Smooth muscle cell (in vitro differentiated cells): ENCODE results near the gene ZSWIM3. TPM values are rescaled to one million over a fixed set of nuclear protein-coding genes. Genes with fewer than 3 reads are reported as not detected.

Experiments used
- DNase-seq: peaks from one replicate; lab custom pipeline; 2025; ENCODE audit not compliant: unreplicated experiment; lab: John Stamatoyannopoulos, UW
- H2AFZ ChIP-seq: fragments of 200-600 bp; sonication (generic); 2 replicates; pipeline ENCODE4 v1.6.0; 2016; ENCODE audit warnings: antibody characterized with exemption, low read depth, mild to moderate bottlenecking
- H3F3A ChIP-seq: fragments of 200-600 bp; sonication (generic); 2 replicates; pipeline ENCODE4 v1.6.0; 2017; ENCODE audit warnings: antibody characterized with exemption, low read depth
- H3K27ac ChIP-seq: fragments of 200-600 bp; sonication (generic); 2 replicates; pipeline ENCODE4 v1.5.1; 2016; ENCODE audit warnings: low read depth, mild to moderate bottlenecking
- H3K27me3 ChIP-seq: fragments of 200-600 bp; sonication (generic); 2 replicates; pipeline ENCODE4 v1.6.1; 2016; ENCODE audit warnings: low read depth, mild to moderate bottlenecking
- H3K36me3 ChIP-seq: fragments of 200-600 bp; sonication (generic); 2 replicates; pipeline ENCODE4 v1.5.1; 2016; ENCODE audit warnings: low read depth
- H3K4me1 ChIP-seq: fragments of 200-600 bp; sonication (generic); 2 replicates; pipeline ENCODE4 v1.5.1; 2016; ENCODE audit warnings: low read depth
- H3K4me2 ChIP-seq: fragments of 200-600 bp; sonication (generic); 2 replicates; pipeline ENCODE4 v1.6.0; 2016; ENCODE audit warnings: mild to moderate bottlenecking
- H3K4me3 ChIP-seq: fragments of 200-600 bp; sonication (generic); 2 replicates; pipeline ENCODE4 v1.5.1; 2016; ENCODE audit warnings: mild to moderate bottlenecking
- H3K79me2 ChIP-seq: fragments of 200-600 bp; sonication (generic); 2 replicates; pipeline ENCODE4 v1.6.0; 2016; ENCODE audit warnings: low read depth, mild to moderate bottlenecking
- H3K9ac ChIP-seq: fragments of 200-600 bp; sonication (generic); 2 replicates; pipeline ENCODE4 v1.6.0; 2016; ENCODE audit warnings: low read depth
- H3K9me3 ChIP-seq: fragments of 200-600 bp; sonication (generic); replicated peaks from 2 replicates; pipeline ENCODE4 v1.5.1; 2016; ENCODE audit warnings: low read depth
- H4K20me1 ChIP-seq: fragments of 200-600 bp; sonication (generic); 2 replicates; pipeline ENCODE4 v1.6.0; 2016; ENCODE audit warnings: low read depth
- CTCF ChIP-seq: fragments of 200-600 bp; sonication (generic); IDR thresholded peaks from 2 replicates; pipeline ENCODE4 v1.5.1; 2017; ENCODE audit warnings: borderline replicate concordance, mild to moderate bottlenecking, antibody characterized with exemption; ENCODE audit not compliant: insufficient read depth, poor library complexity, severe bottlenecking
- WGBS: methylation state at CpG from one replicate; pipeline ENCODE4 v1.1.7; 2016; ENCODE audit warnings: low lambda C conversion rate; 5-methylcytosine and 5-hydroxymethylcytosine counted together
- polyA plus RNA-seq: library from polyadenylated mRNA; unstranded; fragments of >200 nt; fragmentation: Nextera tagmentation; extraction: Ambion mirVana; gene quantifications from 2 replicates; pipeline ENCODE4 v1.2.1, GENCODE V29; 2016
- total RNA-seq: library from RNA; depleted of rRNA; stranded (reverse); fragments of >200 nt; gene quantifications from 2 replicates; pipeline ENCODE4 v1.2.3, GENCODE V29; 2014

ZSWIM3 gene
- total and polyA plus RNA-seq, 2 experiments from 2014 or later = 1.4 to 4.9 TPM

DNA sequence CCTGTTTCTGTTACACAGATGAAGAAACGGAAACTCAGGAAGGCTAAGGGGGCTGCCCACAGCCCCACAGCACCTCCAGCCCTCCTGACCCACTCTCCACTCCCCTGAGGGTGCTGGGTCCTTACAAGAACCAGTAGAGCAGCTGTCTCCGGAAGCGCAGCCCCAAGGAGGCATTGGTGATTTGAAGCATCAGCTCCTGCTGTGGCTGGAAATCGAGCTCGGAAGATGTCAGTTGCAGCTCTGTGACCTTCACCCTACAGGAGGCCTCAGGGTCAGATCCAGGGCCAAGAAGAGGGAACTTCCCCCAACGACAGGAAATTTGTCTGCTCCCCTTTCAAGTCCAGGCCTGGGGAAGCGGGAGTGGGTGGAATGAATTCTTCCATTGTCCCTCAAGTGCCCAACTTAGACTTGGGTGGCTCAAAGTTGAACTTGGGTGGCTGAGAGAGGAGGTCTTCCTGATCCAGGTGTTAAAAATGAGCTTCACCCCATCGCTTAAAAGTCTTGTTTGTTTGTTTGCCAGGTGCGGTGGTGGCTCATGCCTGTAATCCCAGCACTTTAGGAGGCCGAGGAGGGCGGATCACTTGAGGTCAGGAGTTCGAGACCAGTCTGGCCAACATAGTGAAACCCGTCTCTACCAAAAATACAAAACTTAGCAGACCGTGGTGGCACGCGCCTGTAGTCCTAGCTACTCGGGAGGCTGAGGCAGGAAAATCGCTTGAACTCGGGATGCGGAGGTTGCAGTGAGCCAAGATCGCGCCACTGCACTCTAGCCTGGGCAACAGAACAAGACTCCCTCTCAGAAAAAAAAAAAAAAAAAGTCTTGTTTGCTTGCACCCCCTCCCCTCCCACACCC, 52.6 kb downstream of the ZSWIM3 start:
- Histone ChIP-seq H4K20me1 (no peaks in the 10 kb centered on the region), H3K27ac (peak overlapping the region; percentile 12), H3K9me3 (no peaks in the 10 kb centered on the region), H3K9ac (no peak overlapping the region), H3K79me2 (no peaks in the 10 kb centered on the region), H3F3A (no peaks in the 10 kb centered on the region), H3K36me3 (no peaks in the 10 kb centered on the region), H3K4me3 (peak overlapping the region; percentile 8), H2AFZ (no peak overlapping the region), H3K4me2 (peak overlapping the region; percentile 71), H3K4me1 (peaks cover 10% of the 10 kb centered on the region), H3K27me3 (no peaks in the 10 kb centered on the region)
- WGBS = 87% methylated on average over 18 of the region's 22 CpGs
- DNase-seq = no peak
- TF ChIP-seq CTCF = no peak

- Histone ChIP-seq H3K4me1 (peaks cover 10% of the 10 kb centered on the region), H3K79me2 (no peaks in the 10 kb centered on the region), H3K4me2 (peak overlapping the region; percentile 86), H3F3A (no peaks in the 10 kb centered on the region), H3K27me3 (no peaks in the 10 kb centered on the region), H4K20me1 (no peaks in the 10 kb centered on the region), H3K27ac (peak overlapping the region; percentile 78), H3K4me3 (peak overlapping the region; percentile 58), H3K9ac (peak overlapping the region; percentile 86), H2AFZ (no peak overlapping the region), H3K36me3 (no peaks in the 10 kb centered on the region), H3K9me3 (no peaks in the 10 kb centered on the region)
- 4% methylated on average over 42 of the region's 43 CpGs for WGBS
- DNase-seq = peak; percentile 96
- no peak for TF ChIP-seq CTCF
Measured at GRCh38 chr20:45910670-45911485, 53.5 kb downstream of the ZSWIM3 start.

DNA sequence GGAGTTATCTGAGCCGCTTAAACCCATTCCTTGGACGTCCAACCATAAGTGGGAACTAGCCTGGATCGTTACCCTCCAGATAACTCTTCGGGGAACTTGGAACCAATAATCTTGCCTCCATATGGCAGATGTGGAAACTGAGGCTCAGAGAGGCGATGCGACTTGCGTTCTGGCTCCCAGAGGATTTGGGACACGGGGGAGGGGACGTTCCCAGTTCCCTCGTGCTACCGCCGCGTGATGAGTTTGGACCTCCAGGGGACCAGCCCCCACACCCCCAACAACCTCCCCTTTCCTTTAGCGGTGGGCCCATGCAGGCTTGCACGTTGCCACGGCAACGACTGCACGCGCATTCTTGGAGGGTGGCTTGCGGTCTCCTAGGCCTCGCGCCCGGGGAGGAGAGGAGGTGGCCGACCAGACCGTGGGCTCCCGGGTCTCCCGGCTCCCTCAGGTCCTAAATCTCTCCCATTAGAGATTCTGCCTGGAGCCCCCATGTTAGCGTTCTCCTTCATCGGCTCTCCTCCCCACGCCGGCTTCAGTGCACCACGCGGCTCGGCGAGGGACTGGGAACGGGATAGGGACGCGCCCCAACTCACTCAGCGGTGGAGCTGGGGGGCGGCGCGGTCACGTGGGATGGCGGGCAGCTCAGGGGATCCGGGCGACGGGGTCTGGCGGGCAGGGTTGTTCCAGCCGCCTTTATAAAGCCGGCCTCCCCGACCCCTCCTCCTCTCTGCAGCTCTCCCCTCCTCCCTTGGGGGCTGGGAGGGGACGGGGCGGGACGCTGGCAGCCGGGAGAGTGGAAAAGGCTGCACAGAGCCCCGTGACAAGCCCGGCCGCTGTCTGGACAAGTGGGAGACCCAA, 54.3 kb downstream of the ZSWIM3 start, which contains the start of gene PLTP:
Gene PLTP (minus strand): TSS at position 670 of the 858 bp plus-strand sequence. CDS start 703 bp downstream, outside the sequence.
- WGBS = 1% methylated on average over 39 of the region's 58 CpGs
- Histone ChIP-seq H3K4me3 (peak within 1 kb of the TSS; percentile 58), H3K79me2 (no peaks in the 10 kb centered on the region), H3K27ac (peak within 1 kb of the TSS; percentile 78), H2AFZ (peak within 1 kb of the TSS; percentile 55), H3F3A (no peaks in the 10 kb centered on the region), H3K9ac (peak within 1 kb of the TSS; percentile 86), H3K27me3 (no peaks in the 10 kb centered on the region), H3K4me1 (peaks cover 10% of the 10 kb centered on the region), H3K36me3 (no peaks in the 10 kb centered on the region), H4K20me1 (no peaks in the 10 kb centered on the region), H3K9me3 (no peaks in the 10 kb centered on the region), H3K4me2 (peak within 1 kb of the TSS; percentile 86)
- TF ChIP-seq CTCF = no peak
- DNase-seq = peak; percentile 72
